ENCODE results near the gene PXDC1.
"Not testable (repeated sequence)": the region's sequence is repeated elsewhere in the genome, so short reads cannot be mapped to it uniquely, and the experiment has no call there.

Gene PXDC1

DNA sequence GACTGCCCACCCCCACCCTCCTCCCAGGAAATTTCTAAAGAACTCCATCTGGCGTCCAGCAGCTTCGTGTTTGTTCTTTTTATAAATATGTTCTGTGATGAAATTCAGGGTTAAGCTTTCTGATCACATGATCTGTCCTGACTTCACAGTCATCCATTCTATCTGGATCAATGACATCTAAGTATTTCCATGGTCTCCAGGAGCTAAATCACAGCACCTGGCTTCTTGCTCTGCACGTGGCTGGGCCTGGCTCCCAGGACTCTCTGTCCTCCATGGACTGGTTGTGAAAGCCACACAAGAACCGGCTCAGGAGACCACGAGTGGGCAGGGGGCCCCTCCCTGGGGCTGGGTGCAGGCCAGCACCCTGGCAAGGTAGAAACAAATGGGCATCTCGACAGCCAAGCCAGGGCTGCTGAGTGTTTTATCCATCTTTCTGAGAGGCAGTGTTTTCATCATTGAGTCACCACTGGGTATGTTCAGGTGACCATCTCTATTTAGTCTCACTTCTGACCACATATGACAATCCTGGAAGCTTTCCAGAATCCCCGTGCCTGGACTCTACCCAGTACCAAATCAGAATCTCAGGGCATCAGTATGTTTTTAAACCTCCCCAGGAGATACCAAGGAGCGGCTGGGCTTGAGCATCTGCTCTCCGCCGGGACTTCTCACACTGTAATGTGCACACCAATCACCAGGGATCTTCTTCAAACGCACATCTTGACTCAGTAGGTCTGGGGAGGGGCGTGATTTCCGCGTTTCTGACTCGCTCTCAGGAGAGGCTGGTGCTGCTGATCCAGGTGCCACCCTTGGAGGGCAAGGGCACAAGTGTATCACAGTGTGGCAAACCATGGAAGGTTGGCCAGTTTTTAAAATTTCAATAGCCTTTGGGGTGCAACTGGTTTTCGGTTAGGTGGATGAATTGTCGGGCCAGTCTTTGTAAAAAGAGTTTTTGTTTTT lies 31.6 kb upstream of the PXDC1 start:
- no peak for DNase-seq

DNA sequence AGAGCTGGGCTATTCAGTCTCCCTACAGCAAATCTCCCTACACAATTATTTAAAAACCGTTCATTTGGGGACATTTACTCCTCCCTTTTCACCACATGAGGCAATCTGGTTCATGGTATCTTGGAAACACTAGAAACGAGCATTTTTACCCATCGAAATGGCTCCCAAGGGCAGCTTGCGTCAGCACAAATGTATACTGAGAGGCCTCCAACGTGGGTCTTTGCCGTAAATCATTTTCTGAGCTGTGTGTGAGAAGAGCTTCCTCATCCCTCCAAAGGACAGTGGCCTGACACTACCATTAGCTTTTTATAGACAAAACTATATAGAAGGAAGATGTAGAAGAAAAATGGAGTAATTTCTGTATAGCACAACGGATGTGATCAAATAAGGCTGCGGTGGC lies 30.0 kb upstream of the PXDC1 start:
- no peak for DNase-seq

DNA sequence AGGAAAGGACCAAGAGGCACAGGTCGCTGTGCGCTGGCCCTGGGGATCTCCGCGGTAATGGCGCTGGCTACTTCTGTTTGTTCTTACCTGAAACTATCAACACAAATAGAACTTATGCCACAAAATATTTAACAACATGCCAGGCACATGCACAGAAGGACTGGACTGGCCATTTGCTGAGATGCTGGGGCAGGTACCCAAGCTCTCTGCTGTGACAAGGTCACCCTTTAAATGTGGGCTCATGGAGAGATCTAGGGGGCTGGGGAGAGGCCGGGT lies 28.0 kb upstream of the PXDC1 start:
- DNase-seq: no peak

DNA sequence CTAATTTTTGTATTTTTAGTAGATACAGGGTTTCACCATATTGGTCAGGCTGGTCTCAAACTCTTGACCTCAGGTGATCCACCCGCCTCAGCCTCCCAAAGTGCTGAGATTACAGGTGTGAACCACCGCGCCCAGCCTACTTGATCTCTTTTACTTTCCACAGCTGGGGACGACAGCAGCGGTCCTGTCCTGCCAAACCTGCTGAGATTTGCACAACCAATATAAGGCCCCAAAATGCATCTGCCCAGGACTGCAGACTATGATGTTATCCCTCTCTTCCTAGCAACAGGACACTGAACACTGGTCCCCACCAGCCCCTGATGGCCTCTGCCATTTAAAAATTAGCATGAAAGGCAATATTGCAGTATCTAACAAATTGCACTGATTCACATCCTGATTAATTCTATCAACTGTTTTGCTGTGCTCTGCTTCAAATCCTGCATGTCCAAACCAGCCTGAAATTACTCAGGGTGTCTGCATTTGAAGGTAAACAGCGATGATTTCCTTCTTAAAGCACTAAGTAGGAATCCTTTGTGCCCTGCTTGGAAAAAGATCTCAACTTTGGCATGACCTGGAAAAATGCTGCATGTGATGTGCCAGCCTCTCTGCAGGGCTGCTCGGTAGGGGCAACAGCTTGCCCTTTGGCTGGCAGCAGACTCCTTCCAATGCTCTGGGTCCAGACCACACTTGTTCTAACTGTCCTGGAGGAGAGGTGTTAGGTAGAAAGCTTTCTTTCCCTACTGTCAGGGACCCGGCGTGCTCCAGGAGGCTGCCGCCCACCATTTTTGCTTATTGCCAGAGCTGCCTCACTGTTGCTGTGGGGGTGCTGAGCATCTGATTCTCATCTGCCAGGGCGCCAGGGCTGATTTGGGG lies 27.4 kb upstream of the PXDC1 start:
- no peak for DNase-seq

DNA sequence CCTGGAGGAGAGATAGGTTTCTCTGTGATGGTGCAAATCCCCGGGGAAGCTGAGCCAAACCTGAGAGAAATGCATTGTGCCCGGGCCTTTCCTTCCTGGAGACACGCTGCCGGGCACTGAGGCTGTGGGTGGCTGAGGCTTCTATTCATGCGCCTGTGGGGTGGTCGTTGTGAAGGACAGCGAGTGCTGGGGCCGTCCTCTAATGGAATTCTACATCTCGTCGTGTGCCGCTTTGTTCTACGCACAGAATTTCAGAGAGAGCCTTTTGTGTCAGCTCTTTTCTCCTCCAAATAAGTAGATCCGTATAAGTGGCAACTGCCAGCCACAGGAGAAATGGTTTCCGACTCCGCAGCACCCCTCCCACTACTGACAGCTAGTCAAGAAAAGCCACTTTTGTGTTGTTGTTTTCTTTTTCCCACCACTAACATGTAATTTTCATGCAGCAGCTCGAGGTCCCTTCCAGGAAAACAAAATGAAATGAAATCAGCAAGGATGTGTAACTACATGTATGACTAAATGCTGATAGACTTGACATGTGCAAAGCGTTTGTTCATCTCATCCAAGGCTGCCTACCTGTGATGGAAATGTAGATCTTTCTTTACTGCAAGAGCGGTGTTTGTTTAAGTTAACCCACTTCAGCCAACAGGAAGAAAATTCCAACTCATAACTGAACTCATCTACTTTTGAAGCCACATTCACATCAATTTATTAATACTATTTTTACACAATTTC lies 26.4 kb upstream of the PXDC1 start:
- no peak for DNase-seq

DNA sequence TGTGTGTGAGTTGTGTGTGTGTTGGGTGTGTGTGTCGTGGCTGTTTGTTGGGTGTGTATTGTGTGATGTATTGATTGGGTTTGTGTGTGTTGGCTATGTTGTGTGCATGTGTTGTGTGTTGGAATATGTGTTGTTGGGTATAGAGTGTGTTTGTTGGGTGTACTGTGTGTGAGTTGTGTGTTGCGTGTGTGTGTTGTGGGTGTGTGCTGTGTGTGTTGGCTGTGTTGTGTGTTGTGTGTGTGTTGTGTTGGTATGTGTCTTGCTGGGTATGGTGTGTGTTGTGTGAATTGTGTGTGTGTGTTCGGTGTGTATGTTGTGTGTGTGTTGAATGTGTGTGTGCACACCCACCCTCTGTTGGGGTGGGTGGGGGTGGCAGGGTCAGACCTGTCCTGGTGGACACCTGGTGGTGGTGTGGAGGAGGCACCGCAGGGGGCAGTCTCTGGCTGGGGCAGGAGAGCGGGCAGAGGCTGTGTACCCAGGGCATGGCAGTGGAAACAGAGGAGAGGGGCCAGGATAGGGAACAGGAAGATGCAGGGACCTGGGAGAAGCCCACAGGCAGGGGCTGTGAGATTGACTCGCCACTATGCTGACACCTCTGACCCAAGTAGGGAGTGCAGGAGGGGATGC lies 25.5 kb upstream of the PXDC1 start:
- DNase-seq: no peak

DNA sequence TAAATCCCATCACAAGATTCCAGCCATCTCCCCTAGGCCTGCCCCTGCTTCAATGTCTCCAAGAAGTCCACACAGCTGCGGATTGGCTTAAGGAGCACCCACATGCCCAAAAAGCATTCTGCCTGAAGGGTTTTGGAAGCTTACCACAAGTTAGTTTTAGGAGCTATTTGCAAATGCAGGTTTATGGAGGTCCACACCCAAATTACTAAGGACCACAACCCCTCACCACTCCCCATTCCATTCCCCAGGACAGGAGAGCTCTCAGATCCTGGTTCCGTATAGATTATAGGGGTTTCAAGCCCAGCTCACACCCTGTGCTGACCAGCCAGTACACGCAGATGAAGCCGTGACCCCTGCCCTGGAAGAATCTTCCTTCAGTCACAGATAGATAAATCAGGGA lies 24.3 kb upstream of the PXDC1 start:
- no peak for DNase-seq

DNA sequence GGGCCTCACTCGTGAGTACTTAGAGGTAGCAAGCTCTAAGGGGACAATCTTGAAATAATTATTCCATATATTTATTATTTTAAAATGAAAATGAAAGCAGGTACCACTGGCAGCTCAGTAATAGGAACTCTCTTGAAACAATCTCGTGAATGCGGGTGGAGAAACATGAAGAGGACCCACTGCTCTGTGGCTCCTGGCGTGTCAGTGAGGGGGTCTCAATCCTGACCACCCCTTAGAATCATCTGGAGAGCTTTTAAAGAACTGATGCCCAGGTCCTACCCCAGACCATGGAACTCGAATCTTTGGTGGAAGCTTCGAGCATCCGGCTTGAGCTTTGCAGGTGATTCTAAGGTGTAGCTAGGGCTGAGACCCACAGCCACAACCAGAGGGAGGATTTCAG lies 23.9 kb upstream of the PXDC1 start:
- DNase-seq: no peak

DNA sequence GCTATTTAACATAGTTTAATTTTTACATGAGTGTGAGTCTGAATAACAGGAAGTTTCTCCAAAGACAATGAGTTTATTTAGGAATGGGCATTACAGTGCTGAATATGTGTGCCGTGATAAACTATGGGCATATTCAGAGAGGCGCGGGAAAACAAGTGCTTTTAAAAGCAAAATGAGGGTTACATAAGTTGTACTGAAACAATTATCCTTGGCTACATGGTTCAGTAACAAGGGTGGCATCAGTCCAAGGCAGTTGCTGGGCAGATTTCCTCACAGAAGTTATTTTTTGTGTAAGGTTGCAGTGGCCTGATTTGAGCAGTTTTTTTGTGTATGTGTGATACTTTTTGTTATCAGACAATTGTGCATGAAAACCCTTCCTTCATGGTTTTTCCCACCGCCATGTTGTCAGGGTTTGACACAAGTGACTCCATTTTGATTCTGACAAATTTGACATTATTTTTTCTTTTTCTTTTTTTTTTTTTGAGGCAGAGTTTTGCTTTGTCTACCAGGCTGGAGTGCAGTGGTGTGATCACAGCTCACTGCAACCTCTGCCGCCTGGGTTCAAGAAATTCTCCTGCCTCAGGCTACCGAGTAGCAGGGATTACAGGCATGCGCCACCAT lies 22.3 kb upstream of the PXDC1 start:
- DNase-seq: no peak

DNA sequence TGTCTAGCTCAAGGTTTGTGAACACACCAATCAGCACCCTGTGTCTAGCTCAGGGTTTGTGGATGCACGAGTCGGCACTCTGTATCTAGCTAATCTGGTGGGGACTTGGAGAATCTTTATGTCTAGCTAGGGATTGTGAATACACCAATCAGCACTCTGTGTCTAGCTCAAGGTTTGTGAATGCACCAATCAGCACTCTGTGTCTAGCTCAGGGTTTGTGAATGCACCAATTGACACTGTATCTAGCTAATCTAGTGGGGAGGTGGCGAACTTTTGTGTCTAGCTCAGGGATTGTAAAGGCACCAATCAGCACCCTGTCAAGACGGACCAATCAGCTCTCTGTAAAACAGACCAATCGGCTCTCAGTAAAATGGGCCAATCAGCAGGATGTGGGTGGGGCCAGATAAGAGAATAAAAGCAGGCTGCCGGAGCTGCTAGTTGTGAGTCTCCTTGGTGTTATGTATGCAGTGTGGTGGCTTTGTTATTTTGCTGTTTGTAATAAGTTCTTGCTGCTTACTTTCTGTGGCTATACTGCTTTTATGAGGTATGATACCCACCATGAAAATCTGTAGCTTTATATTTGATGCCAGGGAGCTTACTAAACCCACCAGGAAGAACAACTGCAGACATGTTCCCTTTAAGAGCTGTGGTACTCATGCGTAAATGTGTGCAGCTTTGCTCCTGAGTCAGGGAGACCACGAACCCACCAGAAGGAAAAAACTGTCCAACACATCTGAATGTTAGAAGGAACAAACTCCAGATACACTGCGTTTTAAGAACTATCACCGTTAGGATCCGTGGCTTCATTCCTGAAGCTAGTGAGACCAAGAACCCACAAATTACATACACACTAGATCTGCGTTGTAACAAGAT lies 20.9 kb upstream of the PXDC1 start:
- not testable (repeated sequence) for DNase-seq

DNA sequence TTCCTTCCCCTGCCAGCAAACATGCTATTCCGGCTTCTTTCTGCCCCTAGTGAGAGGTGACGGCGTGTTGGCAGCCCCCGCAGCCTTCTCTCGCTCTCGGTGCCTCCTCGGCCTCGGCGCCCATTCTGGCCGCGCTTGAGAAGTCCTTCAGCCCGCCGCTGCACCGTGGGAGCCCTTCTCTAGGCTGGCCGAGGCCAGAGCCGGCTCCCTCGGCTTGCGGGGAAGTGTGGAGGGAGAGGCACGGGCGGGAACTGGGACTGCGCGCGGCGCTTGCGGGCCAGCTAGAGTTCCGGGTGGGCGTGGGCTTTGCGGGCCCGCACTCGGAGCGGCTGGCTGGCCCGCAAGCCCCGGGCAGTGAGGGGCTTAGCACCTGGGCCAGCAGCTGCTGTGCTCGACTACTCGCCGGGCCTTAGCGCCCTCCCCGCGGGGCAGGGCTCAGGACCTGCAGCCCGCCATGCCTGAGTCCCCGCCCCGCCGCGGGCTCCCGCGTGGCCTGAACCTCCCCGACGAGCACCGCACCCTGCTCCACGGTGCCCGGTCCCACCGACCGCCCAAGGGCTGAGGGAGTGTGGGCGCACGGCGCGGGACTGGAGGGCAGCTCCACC lies 20.0 kb upstream of the PXDC1 start:
- DNase-seq: no peak

DNA sequence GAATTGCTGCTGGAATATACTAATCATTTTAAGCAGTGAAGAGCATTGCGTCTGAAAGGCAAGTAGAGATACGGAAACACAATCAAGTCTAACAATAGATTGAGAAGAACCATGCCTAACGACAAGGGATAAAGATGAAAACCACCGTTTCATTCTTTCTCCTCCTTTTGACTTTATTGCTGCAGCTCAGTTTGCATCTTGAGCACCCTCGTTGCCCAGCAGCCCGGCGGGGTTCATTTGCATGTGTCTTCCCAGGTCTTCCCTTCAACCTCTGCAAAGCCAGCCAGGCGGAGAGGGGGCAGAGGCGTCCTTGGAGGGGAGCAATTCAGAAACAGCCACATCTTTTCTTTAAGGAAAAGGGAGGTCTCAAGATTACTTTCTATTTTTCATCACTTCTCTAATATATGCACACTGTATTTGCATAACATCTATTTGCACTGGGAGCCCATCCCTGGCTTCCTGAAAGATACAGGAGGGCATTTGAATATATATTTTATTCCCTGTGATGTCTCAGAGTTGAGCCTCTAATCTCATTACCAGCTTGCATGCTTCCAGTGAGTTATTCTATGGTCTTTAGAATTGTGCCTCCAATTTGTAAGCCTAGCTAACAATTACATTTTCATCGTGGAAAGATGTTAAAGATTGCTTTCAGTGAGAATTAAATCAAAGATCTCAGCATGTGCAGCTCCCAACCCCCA lies 18.7 kb upstream of the PXDC1 start:
- no peak for DNase-seq

DNA sequence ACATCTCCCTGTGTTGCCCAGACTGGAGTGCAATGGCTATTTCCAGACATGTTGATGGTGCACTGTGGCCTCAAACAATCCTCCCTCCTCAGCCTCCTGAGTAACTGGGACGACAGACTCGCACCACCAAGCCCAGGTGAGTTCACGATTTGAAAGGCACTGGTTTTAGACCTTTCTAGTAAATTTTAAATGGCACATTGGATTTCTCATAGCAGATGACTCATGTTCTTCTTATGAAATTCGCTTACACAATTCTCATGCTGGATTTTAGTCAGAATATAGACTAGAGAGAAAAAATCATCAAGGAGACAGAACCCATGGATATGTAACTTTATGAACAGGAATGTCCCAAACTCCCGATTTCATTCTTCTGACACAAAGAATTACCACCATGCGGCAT lies 18.1 kb upstream of the PXDC1 start:
- no peak for DNase-seq

DNA sequence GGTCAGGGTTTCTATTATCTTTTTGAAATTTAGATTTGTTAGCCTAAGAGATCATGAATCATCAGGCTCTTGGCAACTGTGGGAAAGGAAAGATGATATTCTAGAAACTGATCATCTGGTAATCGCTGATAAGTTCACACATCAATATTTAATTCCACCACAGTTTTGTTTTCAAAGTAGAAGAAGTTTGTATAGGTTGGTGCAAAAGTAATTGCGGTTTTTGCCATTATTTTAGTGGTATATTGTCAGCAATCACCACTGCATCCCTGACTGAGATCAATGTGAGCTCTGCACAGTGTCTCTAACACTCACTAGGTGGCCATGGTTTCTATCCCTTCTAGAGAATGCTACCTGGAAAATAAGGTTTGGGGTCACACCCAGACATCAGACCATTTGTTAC lies 17.0 kb upstream of the PXDC1 start:
- no peak for DNase-seq

DNA sequence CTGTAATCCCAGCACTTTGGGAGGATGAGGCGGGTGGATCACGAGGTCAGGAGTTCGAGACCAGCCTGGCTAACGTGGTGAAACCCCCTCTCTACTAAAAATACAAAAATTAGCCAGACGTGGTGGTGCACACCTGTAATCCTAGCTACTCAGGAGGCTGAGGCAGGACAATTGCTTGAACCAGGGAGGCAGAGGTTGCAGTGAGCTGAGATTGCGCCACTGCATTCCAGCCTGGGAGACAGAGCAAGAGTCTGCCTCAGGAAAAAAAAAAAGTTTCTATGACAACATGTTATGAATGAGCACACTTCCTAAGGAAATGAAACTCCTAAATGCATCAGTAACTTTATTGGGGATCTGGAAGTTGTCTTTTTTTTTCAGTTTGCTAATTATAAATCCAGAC lies 16.0 kb upstream of the PXDC1 start:
- DNase-seq: not testable (repeated sequence)

DNA sequence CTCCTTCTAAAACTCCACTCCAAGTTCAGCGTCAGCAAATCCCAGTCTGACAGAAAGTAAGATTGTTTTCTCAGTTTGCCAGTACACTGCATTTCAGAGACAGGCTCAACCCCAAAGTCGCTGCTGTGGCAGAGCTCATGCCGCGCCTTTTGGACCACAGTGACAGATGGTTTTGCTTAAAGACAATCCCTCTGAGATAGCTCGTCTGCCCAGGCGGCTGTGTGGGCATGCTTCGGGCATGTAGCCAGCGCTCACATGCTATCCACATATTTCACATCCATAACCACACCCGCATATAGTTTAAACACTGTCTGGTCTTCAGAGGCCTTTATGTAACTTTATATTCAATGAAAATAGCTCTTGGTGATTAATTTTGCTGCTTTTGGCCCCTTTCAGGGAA lies 14.7 kb upstream of the PXDC1 start:
- no peak for DNase-seq

DNA sequence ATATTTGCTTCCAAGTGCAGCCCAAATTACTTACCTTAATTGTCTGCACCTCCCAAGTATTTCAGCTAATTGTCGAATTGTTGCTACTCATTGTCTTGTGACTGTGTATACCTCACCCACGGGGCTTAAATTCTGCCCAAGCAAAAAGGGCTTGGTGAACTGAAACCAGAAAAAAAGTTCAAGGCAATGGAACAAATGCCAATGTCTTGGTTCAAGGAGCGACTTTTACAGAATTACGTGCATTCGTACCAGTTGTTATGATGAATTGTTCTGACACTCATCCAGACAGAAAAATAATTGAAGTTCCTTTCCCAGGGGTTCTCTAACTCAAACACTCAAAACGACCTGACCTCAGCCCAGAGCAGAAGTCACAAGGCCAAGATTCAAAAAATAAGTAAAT lies 13.9 kb upstream of the PXDC1 start:
- no peak for DNase-seq

DNA sequence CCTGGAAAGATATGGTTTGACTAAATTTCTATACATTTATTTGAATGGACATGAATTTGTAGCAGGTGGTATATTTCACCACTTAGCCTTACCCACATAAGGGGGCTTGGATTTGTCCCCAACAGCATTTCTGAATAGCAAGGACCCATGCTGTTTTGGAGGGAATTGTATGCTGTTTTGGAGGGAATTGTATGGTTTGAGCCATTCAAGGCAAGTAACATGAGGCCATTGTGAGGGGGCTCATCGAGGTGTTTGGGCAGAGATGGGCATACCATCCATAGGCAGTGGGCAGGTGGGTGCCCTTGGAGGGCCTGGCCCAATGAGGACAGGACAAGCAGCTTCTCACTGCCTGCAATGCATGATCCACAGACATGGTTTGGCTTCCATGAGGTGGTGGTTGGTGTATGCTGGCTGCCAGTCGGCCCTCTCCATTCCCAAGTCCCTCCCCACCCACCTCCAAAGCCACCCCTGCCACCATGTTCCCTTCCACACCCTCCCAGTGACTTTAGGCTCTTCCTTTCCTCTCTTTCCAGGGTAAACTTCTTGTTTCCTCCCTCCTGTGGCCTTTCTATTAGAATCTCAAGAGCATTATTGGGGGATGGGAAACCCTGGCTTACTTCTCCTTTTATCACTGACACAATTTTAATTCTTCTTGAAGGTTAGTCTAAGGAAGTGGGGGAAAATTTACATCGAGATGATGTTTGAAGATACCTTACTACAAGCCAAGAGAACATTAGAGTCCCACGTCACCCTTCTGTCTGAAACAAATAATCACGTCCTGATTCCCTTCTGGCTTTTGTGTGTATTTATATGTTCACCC lies 13.2 kb upstream of the PXDC1 start:
- no peak for DNase-seq

DNA sequence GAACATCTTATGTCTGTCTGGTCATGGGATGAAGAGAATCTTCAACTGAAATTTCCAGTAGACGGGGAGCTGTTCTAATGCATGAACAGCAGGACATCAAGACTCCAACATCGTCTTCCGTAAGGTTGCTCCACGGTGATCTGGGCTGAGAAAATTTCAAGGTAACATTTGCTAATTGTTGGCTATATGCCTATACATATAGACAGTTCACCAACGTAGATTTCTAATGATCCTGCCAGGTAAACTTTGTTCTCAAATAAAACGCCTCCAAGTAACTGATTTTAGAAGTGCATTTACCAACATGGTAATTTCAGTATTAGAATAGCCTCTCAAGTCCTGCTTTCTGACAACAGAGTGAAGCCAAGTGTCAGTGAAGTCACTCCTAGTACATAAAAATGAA lies 11.3 kb upstream of the PXDC1 start:
- DNase-seq: no peak

DNA sequence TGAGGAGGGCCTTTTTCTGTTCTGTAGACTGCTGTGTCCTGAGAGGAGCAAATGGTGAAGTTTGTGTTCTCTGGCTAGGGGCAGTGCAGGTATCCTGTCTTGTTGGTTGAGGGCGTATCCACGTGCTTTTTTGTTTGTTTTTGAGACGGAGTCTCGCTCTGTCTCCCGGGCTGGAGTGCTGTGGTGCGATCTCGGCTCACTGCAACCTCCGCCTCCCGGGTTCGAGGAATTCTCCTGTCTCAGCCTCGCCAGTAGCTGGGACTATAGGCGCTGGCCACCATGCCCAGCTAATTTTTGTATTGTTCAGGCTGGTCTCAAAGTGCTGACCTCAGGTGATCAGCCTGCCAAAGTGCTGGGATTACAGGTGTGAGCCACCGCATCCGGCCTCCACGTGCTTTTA lies 10.8 kb upstream of the PXDC1 start:
- DNase-seq: no peak

All from NCI-H2029 treated with DMSO at 0.1 percent for 48 hours (cell line).